ENCODE results near the gene CCDC83.

- TF ChIP-seq EZH2 (IDR thresholded peaks at IDR 0.05; ENCODE audit: insufficient read depth, low read length), result no peak
- no peak for TF ChIP-seq CTCF (IDR thresholded peaks at IDR 0.05; ENCODE audit: insufficient read depth, low read depth, low read length)
Measured at GRCh38 chr11:85857098-85857497, 1.9 kb downstream of the CCDC83 start.
